HepG2 (cell line): ENCODE measurements around the gene CD2AP. TPM values are rescaled to one million over a fixed set of nuclear protein-coding genes. Genes with fewer than 3 reads are reported as not detected.

ENCODE experiments used
- CEBPG ChIP-seq: IDR thresholded peaks from 2 replicates; pipeline ENCODE4 v1.6.1; 2016
- HMG20A ChIP-seq: IDR thresholded peaks from 2 replicates; pipeline ENCODE4 v1.6.1; 2016; ENCODE audit warnings: borderline replicate concordance
- KLF9 ChIP-seq: IDR thresholded peaks from 2 replicates; pipeline ENCODE4 v1.6.1; 2016; ENCODE audit warnings: low read depth
- MAFF ChIP-seq: IDR thresholded peaks from 2 replicates; pipeline ENCODE4 v1.6.1; 2011; ENCODE audit warnings: low read depth, low read length, improper control_type of control experiment
- MXI1 ChIP-seq: IDR thresholded peaks from 3 replicates; pipeline ENCODE4 v1.6.1; 2012; ENCODE audit warnings: low read depth, low read length, inconsistent platforms, borderline replicate concordance
- NCOA2 ChIP-seq: sonication (generic); formaldehyde crosslinking; IDR thresholded peaks from 2 replicates; pipeline ENCODE4 v1.8.0; 2022; ENCODE audit warnings: inconsistent platforms
- NFYB ChIP-seq: sonication (generic); formaldehyde crosslinking; IDR thresholded peaks from 2 replicates; pipeline ENCODE4 v1.4.0; 2020; ENCODE audit warnings: missing genetic modification reagents
- NPAS2 ChIP-seq: sonication (generic); formaldehyde crosslinking; IDR thresholded peaks from 2 replicates; pipeline ENCODE4 v1.8.0; 2022; ENCODE audit warnings: mild to moderate bottlenecking, missing genetic modification reagents, borderline replicate concordance
- PRPF4 ChIP-seq: fragments of 200-400 bp; formaldehyde crosslinking; IDR thresholded peaks from 2 replicates; pipeline ENCODE4 v1.6.1; 2016; ENCODE audit warnings: low read length, low read depth; ENCODE audit not compliant: poor library complexity, severe bottlenecking
- RORA ChIP-seq: sonication (generic); formaldehyde crosslinking; IDR thresholded peaks from 2 replicates; pipeline ENCODE4 v1.5.0; 2020; ENCODE audit warnings: mild to moderate bottlenecking, missing genetic modification reagents, moderate library complexity
- SSRP1 ChIP-seq: IDR thresholded peaks from 2 replicates; pipeline ENCODE4 v1.6.1; 2016; ENCODE audit warnings: control low read depth
- TCF7L2 ChIP-seq: IDR thresholded peaks from 2 replicates; pipeline ENCODE4 v1.6.1; 2011; ENCODE audit warnings: mild to moderate bottlenecking, low read depth, low read length, moderate library complexity
- ZNF782 ChIP-seq: sonication (generic); formaldehyde crosslinking; IDR thresholded peaks from 2 replicates; pipeline ENCODE4 v1.4.0; 2020; ENCODE audit warnings: missing genetic modification reagents, mild to moderate bottlenecking, borderline replicate concordance
- polyA plus RNA-seq, 8 experiments: library from polyadenylated mRNA; depleted of rRNA in 3 of 8; stranded (reverse) in 7 of 8; unstranded in 1 of 8; fragments of >200 nt; fragmentation: Illumina TruSeq in 4 of 8; extraction: Trizol in 4 of 8; gene quantifications; 2 replicates each; pipeline versions ENCODE4 v1.2.1 to v1.2.3, GENCODE V29; 2011 to 2016; ENCODE audit warnings: low read depth in 4 of 8, missing spikeins in 1 of 8, mixed read lengths in 1 of 8; ENCODE audit not compliant: insufficient read depth in 1 of 8
- total RNA-seq, 5 experiments: library from RNA; depleted of rRNA; stranded (reverse); fragments of >200 nt; fragmentation: Illumina TruSeq; extraction: Trizol; gene quantifications; 2 replicates each; pipeline ENCODE4 v1.2.3, GENCODE V29; 2016; ENCODE audit warnings: low read depth in 1 of 5
- TF ChIP-seq, protein P1 (sequence below): sonication (generic); formaldehyde crosslinking; IDR thresholded peaks from 2 replicates; pipeline ENCODE4 v1.4.0; 2020; ENCODE audit warnings: missing genetic modification reagents
- TF ChIP-seq, protein P2 (sequence below): sonication (generic); formaldehyde crosslinking; conservative IDR thresholded peaks from 2 replicates; pipeline ENCODE4 v1.4.0; 2020; ENCODE audit warnings: mild to moderate bottlenecking, missing genetic modification reagents, moderate library complexity
- TF ChIP-seq, protein P3 (sequence below): sonication (generic); formaldehyde crosslinking; IDR thresholded peaks from 2 replicates; pipeline ENCODE4 v1.5.0; 2020; ENCODE audit warnings: mild to moderate bottlenecking, missing genetic modification reagents
- TF ChIP-seq, protein P4 (sequence below): sonication (generic); formaldehyde crosslinking; IDR thresholded peaks from 2 replicates; pipeline ENCODE4 v1.8.0; 2022; ENCODE audit warnings: mild to moderate bottlenecking, missing genetic modification reagents

The CD2AP gene
- total and polyA plus RNA-seq, 2 of the 13 experiments (the other 11 are each of a cell fraction or from before 2014, with no cell fraction given) = 8.6 to 31.9 TPM

DNA sequence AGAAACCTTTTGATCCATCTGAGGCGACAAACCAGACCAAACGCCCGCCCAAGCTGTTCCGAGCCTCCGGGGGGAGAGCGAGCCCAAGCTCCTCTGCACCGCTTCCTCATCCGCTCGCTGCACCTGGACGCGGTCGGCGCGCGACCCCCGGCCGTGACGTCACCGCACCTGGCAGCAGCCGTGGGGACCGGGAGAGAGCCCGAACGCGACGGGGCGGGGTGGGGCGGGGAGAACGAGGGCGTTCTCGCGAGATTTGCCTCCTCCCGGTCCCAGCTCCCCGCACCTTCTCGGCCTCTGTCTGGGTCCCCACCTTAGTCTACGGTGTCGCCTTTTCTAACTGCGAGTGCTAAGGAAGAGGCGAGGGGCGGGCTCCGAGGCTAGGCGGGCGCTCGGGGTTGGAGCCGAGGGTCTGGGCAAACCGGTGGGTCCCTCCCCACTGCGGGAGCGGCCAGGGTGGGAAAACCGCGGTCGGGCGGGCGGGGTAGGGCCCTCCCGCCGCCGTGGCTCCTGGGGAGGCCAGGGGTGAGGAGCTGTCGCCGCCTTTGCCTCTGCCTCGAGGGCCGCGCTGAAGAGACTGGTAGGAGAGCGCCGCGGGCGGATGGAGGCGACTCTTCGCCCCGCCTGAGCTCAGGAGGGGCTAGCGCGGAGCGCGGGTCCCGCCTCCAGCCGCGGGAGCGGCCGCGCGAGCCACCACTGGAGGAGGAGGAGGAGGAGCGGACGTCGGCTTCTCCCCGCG, at the start of gene CD2AP (continued):
- TF ChIP-seq TCF7L2 = no peak
- TF ChIP-seq NPAS2 (CRISPR knock-in tag) = no peak
- TF ChIP-seq, protein P1, sequence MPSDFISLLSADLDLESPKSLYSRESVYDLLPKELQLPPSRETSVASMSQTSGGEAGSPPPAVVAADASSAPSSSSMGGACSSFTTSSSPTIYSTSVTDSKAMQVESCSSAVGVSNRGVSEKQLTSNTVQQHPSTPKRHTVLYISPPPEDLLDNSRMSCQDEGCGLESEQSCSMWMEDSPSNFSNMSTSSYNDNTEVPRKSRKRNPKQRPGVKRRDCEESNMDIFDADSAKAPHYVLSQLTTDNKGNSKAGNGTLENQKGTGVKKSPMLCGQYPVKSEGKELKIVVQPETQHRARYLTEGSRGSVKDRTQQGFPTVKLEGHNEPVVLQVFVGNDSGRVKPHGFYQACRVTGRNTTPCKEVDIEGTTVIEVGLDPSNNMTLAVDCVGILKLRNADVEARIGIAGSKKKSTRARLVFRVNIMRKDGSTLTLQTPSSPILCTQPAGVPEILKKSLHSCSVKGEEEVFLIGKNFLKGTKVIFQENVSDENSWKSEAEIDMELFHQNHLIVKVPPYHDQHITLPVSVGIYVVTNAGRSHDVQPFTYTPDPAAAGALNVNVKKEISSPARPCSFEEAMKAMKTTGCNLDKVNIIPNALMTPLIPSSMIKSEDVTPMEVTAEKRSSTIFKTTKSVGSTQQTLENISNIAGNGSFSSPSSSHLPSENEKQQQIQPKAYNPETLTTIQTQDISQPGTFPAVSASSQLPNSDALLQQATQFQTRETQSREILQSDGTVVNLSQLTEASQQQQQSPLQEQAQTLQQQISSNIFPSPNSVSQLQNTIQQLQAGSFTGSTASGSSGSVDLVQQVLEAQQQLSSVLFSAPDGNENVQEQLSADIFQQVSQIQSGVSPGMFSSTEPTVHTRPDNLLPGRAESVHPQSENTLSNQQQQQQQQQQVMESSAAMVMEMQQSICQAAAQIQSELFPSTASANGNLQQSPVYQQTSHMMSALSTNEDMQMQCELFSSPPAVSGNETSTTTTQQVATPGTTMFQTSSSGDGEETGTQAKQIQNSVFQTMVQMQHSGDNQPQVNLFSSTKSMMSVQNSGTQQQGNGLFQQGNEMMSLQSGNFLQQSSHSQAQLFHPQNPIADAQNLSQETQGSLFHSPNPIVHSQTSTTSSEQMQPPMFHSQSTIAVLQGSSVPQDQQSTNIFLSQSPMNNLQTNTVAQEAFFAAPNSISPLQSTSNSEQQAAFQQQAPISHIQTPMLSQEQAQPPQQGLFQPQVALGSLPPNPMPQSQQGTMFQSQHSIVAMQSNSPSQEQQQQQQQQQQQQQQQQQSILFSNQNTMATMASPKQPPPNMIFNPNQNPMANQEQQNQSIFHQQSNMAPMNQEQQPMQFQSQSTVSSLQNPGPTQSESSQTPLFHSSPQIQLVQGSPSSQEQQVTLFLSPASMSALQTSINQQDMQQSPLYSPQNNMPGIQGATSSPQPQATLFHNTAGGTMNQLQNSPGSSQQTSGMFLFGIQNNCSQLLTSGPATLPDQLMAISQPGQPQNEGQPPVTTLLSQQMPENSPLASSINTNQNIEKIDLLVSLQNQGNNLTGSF = peak; percentile 62; the same call in 1 of the 2 replicates
- TF ChIP-seq NCOA2 (CRISPR knock-in tag) = no peak
- no peak for TF ChIP-seq MAFF
- TF ChIP-seq, protein P2, sequence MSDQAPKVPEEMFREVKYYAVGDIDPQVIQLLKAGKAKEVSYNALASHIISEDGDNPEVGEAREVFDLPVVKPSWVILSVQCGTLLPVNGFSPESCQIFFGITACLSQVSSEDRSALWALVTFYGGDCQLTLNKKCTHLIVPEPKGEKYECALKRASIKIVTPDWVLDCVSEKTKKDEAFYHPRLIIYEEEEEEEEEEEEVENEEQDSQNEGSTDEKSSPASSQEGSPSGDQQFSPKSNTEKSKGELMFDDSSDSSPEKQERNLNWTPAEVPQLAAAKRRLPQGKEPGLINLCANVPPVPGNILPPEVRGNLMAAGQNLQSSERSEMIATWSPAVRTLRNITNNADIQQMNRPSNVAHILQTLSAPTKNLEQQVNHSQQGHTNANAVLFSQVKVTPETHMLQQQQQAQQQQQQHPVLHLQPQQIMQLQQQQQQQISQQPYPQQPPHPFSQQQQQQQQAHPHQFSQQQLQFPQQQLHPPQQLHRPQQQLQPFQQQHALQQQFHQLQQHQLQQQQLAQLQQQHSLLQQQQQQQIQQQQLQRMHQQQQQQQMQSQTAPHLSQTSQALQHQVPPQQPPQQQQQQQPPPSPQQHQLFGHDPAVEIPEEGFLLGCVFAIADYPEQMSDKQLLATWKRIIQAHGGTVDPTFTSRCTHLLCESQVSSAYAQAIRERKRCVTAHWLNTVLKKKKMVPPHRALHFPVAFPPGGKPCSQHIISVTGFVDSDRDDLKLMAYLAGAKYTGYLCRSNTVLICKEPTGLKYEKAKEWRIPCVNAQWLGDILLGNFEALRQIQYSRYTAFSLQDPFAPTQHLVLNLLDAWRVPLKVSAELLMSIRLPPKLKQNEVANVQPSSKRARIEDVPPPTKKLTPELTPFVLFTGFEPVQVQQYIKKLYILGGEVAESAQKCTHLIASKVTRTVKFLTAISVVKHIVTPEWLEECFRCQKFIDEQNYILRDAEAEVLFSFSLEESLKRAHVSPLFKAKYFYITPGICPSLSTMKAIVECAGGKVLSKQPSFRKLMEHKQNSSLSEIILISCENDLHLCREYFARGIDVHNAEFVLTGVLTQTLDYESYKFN (CRISPR knock-in tag) = no peak
- peak; percentile 19; the same call in 1 of the 2 replicates for TF ChIP-seq HMG20A (CRISPR knock-in tag)
- no peak for TF ChIP-seq SSRP1 (CRISPR knock-in tag)
- no peak for TF ChIP-seq RORA (CRISPR knock-in tag)
- TF ChIP-seq CEBPG (CRISPR knock-in tag) = no peak; the same call in 1 of the 2 replicates
- TF ChIP-seq PRPF4 = no peak
- TF ChIP-seq NFYB (CRISPR knock-in tag) = 0 out of 2 replicates have a peak, but pooled peaks have one; percentile 9
- TF ChIP-seq KLF9 (CRISPR knock-in tag) = 0 out of 2 replicates have a peak, but pooled peaks have one; percentile 27
- TF ChIP-seq, protein P3, sequence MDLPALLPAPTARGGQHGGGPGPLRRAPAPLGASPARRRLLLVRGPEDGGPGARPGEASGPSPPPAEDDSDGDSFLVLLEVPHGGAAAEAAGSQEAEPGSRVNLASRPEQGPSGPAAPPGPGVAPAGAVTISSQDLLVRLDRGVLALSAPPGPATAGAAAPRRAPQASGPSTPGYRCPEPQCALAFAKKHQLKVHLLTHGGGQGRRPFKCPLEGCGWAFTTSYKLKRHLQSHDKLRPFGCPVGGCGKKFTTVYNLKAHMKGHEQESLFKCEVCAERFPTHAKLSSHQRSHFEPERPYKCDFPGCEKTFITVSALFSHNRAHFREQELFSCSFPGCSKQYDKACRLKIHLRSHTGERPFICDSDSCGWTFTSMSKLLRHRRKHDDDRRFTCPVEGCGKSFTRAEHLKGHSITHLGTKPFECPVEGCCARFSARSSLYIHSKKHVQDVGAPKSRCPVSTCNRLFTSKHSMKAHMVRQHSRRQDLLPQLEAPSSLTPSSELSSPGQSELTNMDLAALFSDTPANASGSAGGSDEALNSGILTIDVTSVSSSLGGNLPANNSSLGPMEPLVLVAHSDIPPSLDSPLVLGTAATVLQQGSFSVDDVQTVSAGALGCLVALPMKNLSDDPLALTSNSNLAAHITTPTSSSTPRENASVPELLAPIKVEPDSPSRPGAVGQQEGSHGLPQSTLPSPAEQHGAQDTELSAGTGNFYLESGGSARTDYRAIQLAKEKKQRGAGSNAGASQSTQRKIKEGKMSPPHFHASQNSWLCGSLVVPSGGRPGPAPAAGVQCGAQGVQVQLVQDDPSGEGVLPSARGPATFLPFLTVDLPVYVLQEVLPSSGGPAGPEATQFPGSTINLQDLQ (CRISPR knock-in tag) = peak; percentile 74; the same call in 1 of the 2 replicates
- TF ChIP-seq, protein P4, sequence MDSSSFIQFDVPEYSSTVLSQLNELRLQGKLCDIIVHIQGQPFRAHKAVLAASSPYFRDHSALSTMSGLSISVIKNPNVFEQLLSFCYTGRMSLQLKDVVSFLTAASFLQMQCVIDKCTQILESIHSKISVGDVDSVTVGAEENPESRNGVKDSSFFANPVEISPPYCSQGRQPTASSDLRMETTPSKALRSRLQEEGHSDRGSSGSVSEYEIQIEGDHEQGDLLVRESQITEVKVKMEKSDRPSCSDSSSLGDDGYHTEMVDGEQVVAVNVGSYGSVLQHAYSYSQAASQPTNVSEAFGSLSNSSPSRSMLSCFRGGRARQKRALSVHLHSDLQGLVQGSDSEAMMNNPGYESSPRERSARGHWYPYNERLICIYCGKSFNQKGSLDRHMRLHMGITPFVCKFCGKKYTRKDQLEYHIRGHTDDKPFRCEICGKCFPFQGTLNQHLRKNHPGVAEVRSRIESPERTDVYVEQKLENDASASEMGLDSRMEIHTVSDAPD (CRISPR knock-in tag) = peak; percentile 79; the same call in 1 of the 2 replicates
- TF ChIP-seq MXI1 = no peak; the same call in 2 of the 3 replicates
- TF ChIP-seq ZNF782 (CRISPR knock-in tag) = peak; percentile 94
